ENCODE data around the gene CNOT3.
"Not testable (repeated sequence)": the region's sequence is repeated elsewhere in the genome, so short reads cannot be mapped to it uniquely, and the experiment has no call there.

The CNOT3 gene

DNA sequence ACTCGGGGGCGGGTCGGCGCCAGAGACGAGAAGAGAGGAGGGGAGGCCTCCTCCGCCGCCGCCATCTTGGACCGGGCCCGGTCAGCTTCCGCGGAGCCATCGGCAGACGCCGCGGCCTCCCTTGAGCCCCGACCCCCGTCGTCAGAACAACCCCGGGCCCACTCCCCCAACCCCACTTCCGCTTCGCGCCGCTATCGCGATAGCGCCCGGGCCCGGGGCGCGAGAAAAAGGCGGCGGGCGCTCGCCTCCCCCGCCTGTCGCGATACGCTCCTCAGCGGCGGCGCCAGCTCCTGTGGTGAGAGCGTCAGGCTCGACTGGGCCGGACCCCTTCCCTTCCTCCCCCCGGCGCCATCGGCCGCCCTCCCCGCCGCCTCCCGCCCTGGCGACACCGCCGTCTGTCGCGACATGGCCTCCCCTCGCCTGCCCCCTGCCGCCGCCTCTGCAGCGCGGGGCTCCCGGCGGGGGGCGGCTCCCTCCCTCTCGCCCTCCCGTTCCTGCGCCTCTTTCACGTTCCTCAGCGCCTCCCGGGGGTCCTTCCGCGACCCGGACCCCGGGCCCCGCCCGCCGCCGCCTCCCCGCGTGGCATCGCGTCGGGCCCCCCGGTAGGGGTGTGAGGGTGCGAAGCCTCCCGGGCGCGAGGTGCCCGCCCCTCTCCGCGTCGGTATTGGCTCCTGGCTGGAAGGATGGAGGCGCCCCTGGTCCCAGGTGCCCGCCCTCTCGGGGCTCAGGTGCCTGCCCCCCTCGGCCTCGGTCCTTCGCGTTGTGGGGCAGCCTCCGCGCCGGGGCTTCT is at the start of gene CNOT3:
TSS of gene CNOT3 (plus strand) at position 64 of the 790 bp plus-strand sequence. CDS start 5,217 bp downstream, outside the sequence.
- Histone ChIP-seq H3K4me3 (peak within 1 kb of the TSS; percentile 89), H3K9ac (ENCODE audit: insufficient read length) (peak within 1 kb of the TSS; percentile 98), H3K9me3 (ENCODE audit: low read depth, low read length) (no peaks in the 10 kb centered on the region), H3K27ac (peak within 1 kb of the TSS; percentile 91), H3K36me3 (ENCODE audit: insufficient read depth, low read length) (peaks cover 32% of the 10 kb centered on the region; the same call in 1 of the 2 replicates)
- DNase-seq (ENCODE audit: low read depth, low spot score): no peak
- TF ChIP-seq FOXP2 (optimal IDR thresholded peaks at IDR 0.05; ENCODE audit: control extremely low read depth, extremely low read length, insufficient read depth): no peak
- peak; percentile 76 for TF ChIP-seq POLR2AphosphoS5 (IDR thresholded peaks at IDR 0.05; ENCODE audit: borderline replicate concordance, low read depth, low read length)

DNA sequence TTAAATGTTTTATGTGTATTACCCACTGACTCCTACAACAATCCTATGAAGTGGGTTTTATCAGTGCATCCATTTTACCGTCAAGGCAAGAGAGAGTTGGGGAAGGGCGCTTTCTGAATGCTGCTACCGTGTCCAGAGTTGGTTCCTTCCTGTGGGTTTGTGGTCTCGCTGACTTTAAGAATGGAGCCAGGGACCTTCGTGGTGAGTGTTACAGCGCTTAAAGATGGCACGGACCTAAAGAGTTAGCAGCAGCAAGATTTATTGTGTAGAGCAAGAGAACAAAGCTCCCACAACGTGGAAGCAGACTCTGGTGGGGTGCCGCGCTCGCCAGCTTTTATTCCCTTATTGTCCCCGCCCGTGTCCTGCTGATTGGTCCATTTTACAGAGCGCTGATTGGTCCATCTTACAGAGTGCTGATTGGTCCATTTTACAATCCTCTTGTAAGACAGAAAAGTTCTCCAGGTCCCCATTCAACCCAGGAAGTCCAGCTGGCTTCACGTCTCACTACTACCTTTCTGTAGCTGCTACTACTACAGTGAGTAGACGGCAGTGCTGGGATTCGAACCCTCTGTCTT is 43.0 kb upstream of the CNOT3 start:
- no peak for TF ChIP-seq EZH2 (IDR thresholded peaks at IDR 0.05)
- TF ChIP-seq FOXP2 (optimal IDR thresholded peaks at IDR 0.05; ENCODE audit: control extremely low read depth, extremely low read length, insufficient read depth): no peak
- no peak for TF ChIP-seq POLR2AphosphoS5 (IDR thresholded peaks at IDR 0.05; ENCODE audit: borderline replicate concordance, low read depth, low read length)
- Histone ChIP-seq H3K4me3 (no peak overlapping the region), H3K9ac (ENCODE audit: insufficient read length) (no peak overlapping the region), H3K36me3 (ENCODE audit: insufficient read depth, low read length) (no peaks in the 10 kb centered on the region), H3K9me3 (ENCODE audit: low read depth, low read length) (no peaks in the 10 kb centered on the region), H3K27ac (no peak overlapping the region)
- no peak for DNase-seq (ENCODE audit: low read depth, low spot score)

- no peak for DNase-seq (ENCODE audit: low read depth, low spot score)
- Histone ChIP-seq H3K4me3 (peak overlapping the region; percentile 43; the same call in 1 of the 2 replicates), H3K9ac (ENCODE audit: insufficient read length) (no peak overlapping the region)
Observed at GRCh38 chr19:54095136-54095858, 42.3 kb upstream of the CNOT3 start.

DNA sequence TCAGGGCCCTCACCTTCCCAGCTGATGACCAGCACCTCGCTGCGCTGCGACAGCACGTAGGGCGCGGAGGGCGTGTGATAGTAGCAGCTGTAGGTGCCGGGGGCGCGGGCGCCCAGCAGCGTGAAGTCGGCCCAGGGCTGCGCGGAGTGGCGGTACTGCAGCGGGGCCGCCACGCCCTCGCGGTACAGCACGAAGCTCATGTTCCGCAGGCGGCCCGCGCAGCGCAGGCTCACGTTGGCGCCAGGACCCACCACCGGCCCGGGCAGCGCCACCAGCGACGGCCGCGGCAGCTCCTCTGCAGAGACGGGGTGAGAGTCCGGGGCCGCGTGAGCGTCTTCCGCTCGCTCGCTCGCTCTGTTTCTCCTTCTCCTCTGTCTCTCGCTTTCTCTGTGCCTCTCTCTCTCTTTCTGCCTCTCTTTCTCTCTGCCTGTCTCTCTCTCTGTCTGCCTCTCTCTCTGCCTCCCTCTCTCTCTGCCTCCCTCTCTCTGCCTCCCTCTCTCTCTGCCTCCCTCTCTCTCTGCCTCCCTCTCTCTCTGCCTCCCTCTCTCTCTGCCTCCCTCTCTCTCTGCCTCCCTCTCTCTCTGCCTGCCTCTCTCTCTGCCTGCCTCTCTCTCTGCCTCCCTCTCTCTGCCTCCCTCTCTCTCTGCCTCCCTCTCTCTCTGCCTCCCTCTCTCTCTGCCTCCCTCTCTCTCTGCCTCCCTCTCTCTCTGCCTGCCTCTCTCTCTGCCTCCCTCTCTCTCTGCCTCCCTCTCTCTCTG is 41.5 kb upstream of the CNOT3 start:
- DNase-seq (ENCODE audit: low read depth, low spot score); H3K9me3 ChIP-seq (ENCODE audit: low read depth, low read length); H3K36me3 ChIP-seq (ENCODE audit: insufficient read depth, low read length); H3K27ac ChIP-seq; H3K9ac ChIP-seq (ENCODE audit: insufficient read length): not testable (repeated sequence)
- H3K4me3 ChIP-seq: peak overlapping the region; percentile 43; the same call in 1 of the 2 replicates

More at GRCh38 chr19:54095136-54095858, 42.3 kb upstream of the CNOT3 start:
- Histone ChIP-seq H3K36me3 (ENCODE audit: insufficient read depth, low read length) (no peaks in the 10 kb centered on the region), H3K27ac (no peak overlapping the region), H3K9me3 (ENCODE audit: low read depth, low read length) (no peaks in the 10 kb centered on the region)
- TF ChIP-seq POLR2AphosphoS5 (IDR thresholded peaks at IDR 0.05; ENCODE audit: borderline replicate concordance, low read depth, low read length): no peak
- TF ChIP-seq FOXP2 (optimal IDR thresholded peaks at IDR 0.05; ENCODE audit: control extremely low read depth, extremely low read length, insufficient read depth): no peak
- no peak for TF ChIP-seq EZH2 (IDR thresholded peaks at IDR 0.05)

DNA sequence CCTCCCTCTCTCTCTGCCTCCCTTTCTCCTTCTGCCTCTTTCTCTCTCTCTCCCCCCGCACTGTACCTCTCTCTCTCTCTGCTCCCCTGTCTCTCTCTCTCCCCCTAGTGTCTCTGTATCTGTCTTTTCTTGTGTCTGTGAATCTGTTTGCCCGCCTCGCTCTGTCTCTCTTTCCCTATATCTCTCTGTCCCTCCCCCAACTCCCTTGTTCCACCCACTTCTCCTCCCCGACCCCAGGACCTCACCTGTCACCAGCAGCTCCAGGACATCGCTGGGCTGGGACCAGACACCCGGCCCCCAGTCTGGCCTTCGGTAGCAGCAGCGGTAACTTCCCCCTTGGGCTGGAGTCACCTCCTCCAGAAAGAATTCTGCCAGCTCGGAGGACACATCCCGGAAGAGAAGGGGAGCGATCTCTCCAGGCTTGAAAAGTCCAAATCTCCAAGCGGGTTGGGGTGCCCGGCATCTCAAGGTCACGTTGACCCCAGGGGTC is 40.9 kb upstream of the CNOT3 start:
- no peak for DNase-seq (ENCODE audit: low read depth, low spot score)
- no peak for TF ChIP-seq EZH2 (IDR thresholded peaks at IDR 0.05)
- no peak for TF ChIP-seq FOXP2 (optimal IDR thresholded peaks at IDR 0.05; ENCODE audit: control extremely low read depth, extremely low read length, insufficient read depth)
- TF ChIP-seq POLR2AphosphoS5 (IDR thresholded peaks at IDR 0.05; ENCODE audit: borderline replicate concordance, low read depth, low read length): no peak
- no peak overlapping the region for H3K4me3 ChIP-seq

DNA sequence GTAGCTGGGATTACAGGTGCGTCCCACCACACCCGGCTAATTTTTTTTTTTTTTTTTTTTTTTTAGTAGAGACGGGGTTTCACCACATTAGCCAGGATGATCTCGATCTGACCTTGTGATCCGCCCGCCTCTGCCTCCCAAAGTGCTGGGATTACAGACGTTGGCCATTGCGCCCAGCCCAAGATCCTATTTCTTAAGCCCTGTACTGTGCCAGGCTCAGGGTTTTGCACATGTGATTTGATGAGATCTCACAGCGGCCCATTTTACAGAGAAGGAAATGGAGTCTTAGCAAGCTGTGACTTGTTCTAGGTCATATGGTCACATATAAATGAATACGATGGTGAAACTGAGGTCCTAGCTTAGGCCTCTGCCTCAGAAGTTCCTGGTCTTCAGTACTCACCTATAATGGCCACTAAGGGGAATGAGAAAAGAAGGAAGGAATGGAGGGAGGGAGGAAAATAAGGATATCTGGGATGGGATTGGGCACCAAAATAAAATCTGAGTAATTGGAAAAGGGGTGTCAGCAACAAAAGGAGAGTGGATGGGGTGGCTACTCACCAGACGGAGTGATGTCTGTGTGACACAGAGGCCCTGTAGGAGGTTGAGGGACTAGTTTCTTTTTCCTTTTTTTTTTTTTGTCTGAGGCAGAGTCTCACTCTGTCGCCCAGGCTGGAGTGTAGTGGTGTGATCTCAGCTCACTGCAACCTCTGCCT is 38.2 kb upstream of the CNOT3 start:
- TF ChIP-seq POLR2AphosphoS5 (IDR thresholded peaks at IDR 0.05; ENCODE audit: borderline replicate concordance, low read depth, low read length) (no peak), FOXP2 (optimal IDR thresholded peaks at IDR 0.05; ENCODE audit: control extremely low read depth, extremely low read length, insufficient read depth) (no peak), EZH2 (IDR thresholded peaks at IDR 0.05) (no peak)
- Histone ChIP-seq H3K9ac (ENCODE audit: insufficient read length) (no peak overlapping the region), H3K4me3 (no peak overlapping the region), H3K27ac (no peak overlapping the region), H3K9me3 (ENCODE audit: low read depth, low read length) (no peaks in the 10 kb centered on the region), H3K36me3 (ENCODE audit: insufficient read depth, low read length) (no peaks in the 10 kb centered on the region)
- DNase-seq (ENCODE audit: low read depth, low spot score): no peak

More for the DNA sequence above, 40.9 kb upstream of the CNOT3 start:
- no peak overlapping the region for H3K9ac ChIP-seq (ENCODE audit: insufficient read length)
- H3K27ac ChIP-seq: no peak overlapping the region
- H3K36me3 ChIP-seq (ENCODE audit: insufficient read depth, low read length): no peaks in the 10 kb centered on the region
- H3K9me3 ChIP-seq (ENCODE audit: low read depth, low read length): no peaks in the 10 kb centered on the region

GRCh38 chr19:54099903-54100255 is 37.7 kb upstream of the CNOT3 start:
- not testable (repeated sequence) for H3K9ac ChIP-seq (ENCODE audit: insufficient read length)

More at GRCh38 chr19:54099903-54100255, 37.7 kb upstream of the CNOT3 start:
- H3K36me3 ChIP-seq (ENCODE audit: insufficient read depth, low read length); H3K9me3 ChIP-seq (ENCODE audit: low read depth, low read length); H3K27ac ChIP-seq; H3K4me3 ChIP-seq; DNase-seq (ENCODE audit: low read depth, low spot score): not testable (repeated sequence)

All from SK-N-MC (cell line).